OCI-LY1 (cell line): ENCODE data around the gene ATXN1.

Experiments
- H2AFZ ChIP-seq: fragments of 200-600 bp; sonication (generic), shearing (Covaris generic); 2 replicates; pipeline ENCODE4 v1.6.0; 2014; ENCODE audit warnings: antibody characterized with exemption, mild to moderate bottlenecking, low read length
- H3F3A ChIP-seq: fragments of 200-600 bp; sonication (generic), shearing (Covaris generic); 2 replicates; pipeline ENCODE4 v1.6.0; 2014; ENCODE audit warnings: mild to moderate bottlenecking, antibody characterized with exemption, low read length, moderate library complexity; ENCODE audit not compliant: insufficient read depth
- H3K27ac ChIP-seq: fragments of 200-600 bp; sonication (generic); 2 replicates; pipeline ENCODE4 v1.5.1; 2014; ENCODE audit warnings: low read length, mixed run types, mild to moderate bottlenecking, low read depth; ENCODE audit not compliant: poor library complexity, severe bottlenecking
- H3K27me3 ChIP-seq: fragments of 200-600 bp; sonication (generic); 2 replicates; pipeline ENCODE4 v1.6.0; 2014; ENCODE audit warnings: antibody characterized with exemption, mild to moderate bottlenecking, low read length, moderate library complexity; ENCODE audit not compliant: insufficient read depth
- H3K36me3 ChIP-seq: fragments of 200-600 bp; sonication (generic); 2 replicates; pipeline ENCODE4 v1.6.1; 2014; ENCODE audit warnings: mild to moderate bottlenecking, antibody characterized with exemption, low read length, moderate library complexity, mixed read lengths; ENCODE audit not compliant: insufficient read depth
- H3K4me1 ChIP-seq: fragments of 200-600 bp; sonication (generic); 2 replicates; pipeline ENCODE4 v1.5.1; 2014; ENCODE audit warnings: mild to moderate bottlenecking, low read length, moderate library complexity; ENCODE audit not compliant: insufficient read depth, severe bottlenecking
- H3K4me2 ChIP-seq: fragments of 200-600 bp; sonication (generic), shearing (Covaris generic); 2 replicates; pipeline ENCODE4 v1.6.1; 2014; ENCODE audit warnings: low read length
- H3K4me3 ChIP-seq: fragments of 200-600 bp; sonication (generic); 2 replicates; pipeline ENCODE4 v1.5.1; 2014; ENCODE audit warnings: low read length, low read depth, mild to moderate bottlenecking, mixed read lengths; ENCODE audit not compliant: poor library complexity, severe bottlenecking
- H3K79me2 ChIP-seq: fragments of 200-600 bp; shearing (Covaris generic); 2 replicates; pipeline ENCODE4 v1.6.1; 2016; ENCODE audit warnings: mixed run types, low read length, mixed read lengths; ENCODE audit not compliant: insufficient read depth
- H3K9ac ChIP-seq: fragments of 200-600 bp; sonication (generic), shearing (Covaris generic); 2 replicates; pipeline ENCODE4 v1.6.1; 2014; ENCODE audit warnings: mild to moderate bottlenecking, low read length, mixed read lengths
- H3K9me2 ChIP-seq: fragments of 200-600 bp; sonication (generic), shearing (Covaris generic); 2 replicates; pipeline ENCODE4 v1.6.1; 2014; ENCODE audit warnings: low read depth, mild to moderate bottlenecking, low read length, mixed read lengths
- H3K9me3 ChIP-seq: fragments of 200-600 bp; shearing (Covaris generic); 2 replicates; pipeline ENCODE4 v1.6.1; 2014; ENCODE audit warnings: low read length, mixed read lengths
- H4K20me1 ChIP-seq: fragments of 200-600 bp; sonication (generic), shearing (Covaris generic); 2 replicates; pipeline ENCODE4 v1.6.0; 2016; ENCODE audit warnings: mild to moderate bottlenecking, low read length; ENCODE audit not compliant: insufficient read depth
- CTCF ChIP-seq: fragments of 200-600 bp; sonication (generic), shearing (Covaris generic); IDR thresholded peaks from 2 replicates; pipeline ENCODE4 v1.5.1; 2017; ENCODE audit warnings: mild to moderate bottlenecking, antibody characterized with exemption, low read length, moderate library complexity, mixed read lengths
- EZH2 ChIP-seq: fragments of 200-600 bp; sonication (generic), shearing (Covaris generic); IDR thresholded peaks from 2 replicates; pipeline ENCODE4 v1.8.0; 2017; ENCODE audit warnings: borderline replicate concordance, mixed run types, mild to moderate bottlenecking, antibody characterized with exemption, low read length, moderate library complexity, mixed read lengths

The ATXN1 gene

GRCh38 chr6:16420337-16420714, 340.9 kb downstream of the ATXN1 start:
- Histone ChIP-seq H2AFZ (no peak overlapping the region), H3K9ac (no peak overlapping the region), H4K20me1 (no peaks in the 10 kb centered on the region), H3F3A (no peaks in the 10 kb centered on the region), H3K9me3 (no peaks in the 10 kb centered on the region), H3K4me1 (peaks cover 21% of the 10 kb centered on the region), H3K79me2 (no peaks in the 10 kb centered on the region), H3K27ac (peak overlapping the region; percentile 83), H3K27me3 (0 out of 2 replicates have a peak, but pooled peaks cover 4% of the 10 kb centered on the region), H3K36me3 (no peaks in the 10 kb centered on the region), H3K4me3 (no peak overlapping the region), H3K9me2 (no peaks in the 10 kb centered on the region), H3K4me2 (no peak overlapping the region; the same call in 1 of the 2 replicates)
- no peak for TF ChIP-seq CTCF
- TF ChIP-seq EZH2, result no peak

GRCh38 chr6:16419636-16420336, 341.5 kb downstream of the ATXN1 start:
- Histone ChIP-seq H3K4me1 (peaks cover 21% of the 10 kb centered on the region), H3K4me3 (no peak overlapping the region)

GRCh38 chr6:16418151-16418550, 343.1 kb downstream of the ATXN1 start:
- H3K4me3 ChIP-seq, result no peak overlapping the region
- 0 out of 2 replicates have a peak, but pooled peaks cover 1% of the 10 kb centered on the region for H3K27me3 ChIP-seq
- no peaks in the 10 kb centered on the region for H3K79me2 ChIP-seq
- no peak overlapping the region for H3K9ac ChIP-seq
- no peaks in the 10 kb centered on the region for H3K36me3 ChIP-seq
- no peaks in the 10 kb centered on the region for H3K9me2 ChIP-seq
- no peaks in the 10 kb centered on the region for H3F3A ChIP-seq
- TF ChIP-seq CTCF (no peak), EZH2 (no peak)
- H2AFZ ChIP-seq, result no peak overlapping the region
- no peaks in the 10 kb centered on the region for H3K9me3 ChIP-seq
- H3K4me1 ChIP-seq, result peaks cover 33% of the 10 kb centered on the region
- H3K4me2 ChIP-seq, result no peak overlapping the region
- no peak overlapping the region for H3K27ac ChIP-seq
- no peaks in the 10 kb centered on the region for H4K20me1 ChIP-seq

More at GRCh38 chr6:16419636-16420336, 341.5 kb downstream of the ATXN1 start:
- Histone ChIP-seq H3K9me3 (no peaks in the 10 kb centered on the region), H2AFZ (no peak overlapping the region), H3K27ac (peak overlapping the region; percentile 83), H3K9me2 (no peaks in the 10 kb centered on the region), H3K79me2 (no peaks in the 10 kb centered on the region), H3K4me2 (no peak overlapping the region), H3K9ac (no peak overlapping the region), H3K27me3 (0 out of 2 replicates have a peak, but pooled peaks cover 4% of the 10 kb centered on the region), H3K36me3 (no peaks in the 10 kb centered on the region), H4K20me1 (no peaks in the 10 kb centered on the region), H3F3A (no peaks in the 10 kb centered on the region)
- TF ChIP-seq EZH2 (no peak), CTCF (no peak)
